Right renal cortex interstitium (tissue), 3 donors: ENCODE measurements around the gene STK32C. TPM values are rescaled to one million over a fixed set of nuclear protein-coding genes. Genes with fewer than 3 reads are reported as not detected.

Experiments used
- DNase-seq, 3 donors: peaks; one replicate each; pipeline ENCODE4 v3.0.0-alpha.2; 2013; ENCODE audit warnings: low read depth in 3 of 3, low spot score in 2 of 3
- polyA plus RNA-seq, 3 donors: library from polyadenylated mRNA; unstranded; fragments of 120-200 nt; gene quantifications; one replicate each; pipeline ENCODE4 v1.2.1, GENCODE V29; 2013; ENCODE audit not compliant: insufficient read length in 3 of 3

The STK32C gene
- polyA plus RNA-seq, 3 donors, result 11.3 to 13.5 (median 11.7) TPM

DNA sequence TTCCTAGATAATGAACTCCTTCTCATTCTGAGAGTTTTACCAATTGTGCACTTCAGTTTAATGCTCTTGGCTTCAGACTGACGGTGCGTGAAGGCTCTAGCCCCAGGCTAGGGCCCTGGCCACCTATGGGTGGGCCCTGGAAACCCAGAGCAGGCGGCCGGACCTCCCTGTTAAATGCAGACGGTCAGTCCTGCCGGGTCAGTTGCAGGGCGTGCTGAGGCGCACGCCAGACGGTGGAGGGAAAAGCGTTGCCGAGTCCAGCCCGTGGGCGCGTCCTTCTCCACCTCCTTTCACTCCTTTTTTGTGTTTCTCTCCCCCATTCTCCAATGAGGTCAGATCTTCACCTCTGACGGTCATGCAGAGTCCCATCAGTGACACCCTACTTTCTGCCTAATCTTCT is 118.7 kb downstream of the STK32C start:
- DNase-seq, result no peak

DNA sequence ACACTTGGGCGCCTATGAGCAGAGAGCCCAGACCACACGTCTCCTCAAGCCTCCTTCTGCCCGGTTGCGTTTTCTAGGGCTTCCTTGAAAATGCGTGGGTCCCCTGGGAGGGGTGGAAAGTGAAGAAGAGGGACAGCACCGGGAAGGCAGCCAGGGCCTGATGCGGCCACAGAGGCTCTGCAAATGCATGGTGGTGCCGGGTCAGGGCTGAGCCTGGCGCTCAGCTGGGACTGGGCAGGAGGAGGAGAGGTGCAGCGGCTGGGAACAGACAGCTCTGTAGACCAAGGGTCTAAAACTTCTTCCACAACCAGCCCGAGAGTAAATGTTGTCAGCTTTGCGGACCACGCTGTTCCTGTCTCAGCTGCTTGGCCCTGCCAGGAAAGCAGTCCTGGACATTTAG is 119.4 kb downstream of the STK32C start:
- DNase-seq, result no peak

DNA sequence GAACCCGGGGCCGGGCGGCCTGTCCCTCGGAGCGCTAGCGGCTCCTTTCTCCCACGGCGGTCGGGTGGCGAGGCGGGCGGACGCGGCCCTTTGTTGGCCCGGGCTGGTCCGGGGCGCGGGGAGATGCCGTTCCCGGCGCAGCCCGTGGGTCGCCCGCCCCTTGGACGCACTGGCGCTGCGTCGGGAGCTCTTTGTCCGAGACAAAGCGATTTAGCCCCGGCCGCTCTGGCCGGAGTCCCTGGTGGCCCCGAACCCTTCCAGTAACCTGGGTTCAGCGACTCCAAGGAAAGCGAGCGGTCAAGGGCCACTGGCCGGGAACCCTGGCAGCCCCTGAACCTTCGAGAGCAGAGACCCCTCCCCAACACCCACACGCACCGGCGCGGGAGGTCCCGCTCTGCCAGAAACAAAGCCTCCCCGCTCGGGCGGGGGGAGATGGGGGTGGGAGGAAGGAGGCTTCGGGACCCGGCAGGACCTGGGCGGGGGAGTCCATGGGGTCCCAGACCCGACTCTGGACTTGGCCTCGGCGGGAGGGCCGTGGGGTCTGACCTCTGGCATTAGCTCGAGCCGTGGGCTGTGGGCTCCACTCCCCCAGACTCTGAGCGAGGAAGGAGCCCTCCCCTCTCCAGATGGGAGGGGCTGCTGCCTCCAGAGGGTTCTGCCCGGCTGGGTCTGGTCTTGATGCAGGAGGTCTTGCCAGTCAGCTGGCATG is 120.2 kb downstream of the STK32C start:
- no peak for DNase-seq

DNA sequence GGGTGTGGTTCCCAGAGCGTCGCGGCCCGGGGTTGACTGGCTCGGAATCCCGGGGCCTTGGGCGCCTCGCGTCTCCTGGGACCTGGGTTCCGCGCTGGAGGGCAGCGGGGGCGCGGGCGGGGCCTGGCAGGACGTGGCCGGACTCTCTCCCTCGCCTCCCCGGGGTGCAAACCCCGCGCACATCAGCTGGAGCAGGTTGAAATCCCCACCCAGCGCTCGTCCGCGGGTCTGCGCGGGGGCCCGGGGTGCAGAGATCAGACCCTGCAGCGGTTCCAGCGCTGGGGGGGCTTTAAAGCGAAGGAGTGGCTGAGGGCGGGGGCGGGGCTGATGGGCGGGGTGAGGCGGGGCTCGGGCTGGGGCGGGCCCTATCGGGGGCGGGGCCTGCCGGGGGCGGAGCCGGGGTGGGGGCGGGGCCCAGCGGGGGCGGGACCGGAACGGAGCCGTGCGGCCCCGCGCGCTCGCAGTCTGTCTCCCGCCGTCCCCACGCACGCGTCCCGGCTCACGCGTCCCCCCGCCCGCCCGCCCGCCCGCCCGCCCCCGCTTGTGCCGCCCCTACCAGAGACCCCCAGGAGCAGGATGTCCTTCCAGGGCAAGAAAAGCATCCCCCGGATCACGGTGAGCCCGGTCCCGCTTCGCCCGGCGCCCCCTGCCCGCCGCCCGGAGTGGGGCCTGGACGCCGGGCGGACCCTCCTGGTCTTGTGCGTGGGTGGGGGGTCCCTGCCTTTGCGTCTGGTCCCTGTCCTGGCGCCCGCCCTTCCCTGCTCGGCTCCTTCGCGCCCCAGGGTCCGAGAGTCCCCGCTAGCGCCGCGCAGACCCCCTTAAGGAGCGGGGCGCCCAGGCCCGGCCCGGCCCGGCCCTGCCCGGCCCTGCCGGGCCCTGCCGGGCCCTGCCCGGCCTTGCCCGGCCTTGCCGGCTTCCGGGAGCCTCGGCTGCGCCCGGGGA is 121.0 kb downstream of the STK32C start, which contains the start of gene DPYSL4:
Gene DPYSL4 (plus strand): TSS at position 461 of the 942 bp plus-strand sequence. CDS start 116 bp downstream, at position 577.
- no peak for DNase-seq

DNA sequence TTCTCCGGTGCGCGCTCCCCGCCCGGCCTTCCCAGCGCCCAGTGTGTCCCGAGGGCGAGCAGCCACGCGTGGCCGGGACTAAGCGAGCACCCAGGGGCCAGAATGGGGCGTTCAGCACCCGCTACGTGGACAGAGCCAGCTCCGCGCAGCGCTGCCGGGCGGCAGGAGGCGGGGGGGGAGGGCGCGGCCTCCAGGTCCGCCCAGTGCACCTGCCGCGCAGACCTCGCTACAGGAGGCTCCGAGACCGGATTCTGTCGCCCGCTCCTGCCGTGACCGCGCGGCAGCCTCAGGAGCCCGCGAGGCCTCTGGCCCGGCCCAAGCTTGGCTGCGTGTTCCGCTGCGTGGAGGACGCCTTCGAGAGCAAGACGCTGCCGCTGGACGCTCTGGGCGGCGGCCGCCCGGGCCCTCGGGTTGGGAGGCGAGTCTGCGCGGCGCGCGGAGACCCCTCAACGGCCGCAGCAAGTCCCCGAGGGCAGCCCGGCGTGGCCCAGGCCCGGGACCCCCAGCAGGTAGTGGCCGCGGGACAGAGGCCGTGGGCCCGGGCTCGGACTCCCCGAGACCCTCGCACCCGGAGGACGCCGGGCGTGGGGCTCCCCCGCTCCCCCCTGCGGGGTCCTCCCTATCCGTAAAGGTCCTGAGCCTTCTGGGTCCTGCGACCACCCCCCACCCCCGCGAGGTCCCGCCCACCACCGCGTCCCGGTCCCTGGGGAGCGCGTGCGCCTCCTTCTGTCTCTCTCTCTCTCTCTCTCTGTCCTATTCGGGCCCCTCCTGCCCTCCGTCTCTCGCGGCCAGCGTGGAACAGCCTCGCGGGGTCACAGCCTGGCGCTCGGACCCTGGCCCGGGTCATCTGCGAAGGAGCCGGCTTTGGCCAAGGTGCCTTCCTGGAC is 121.9 kb downstream of the STK32C start:
- DNase-seq, result no peak

DNA sequence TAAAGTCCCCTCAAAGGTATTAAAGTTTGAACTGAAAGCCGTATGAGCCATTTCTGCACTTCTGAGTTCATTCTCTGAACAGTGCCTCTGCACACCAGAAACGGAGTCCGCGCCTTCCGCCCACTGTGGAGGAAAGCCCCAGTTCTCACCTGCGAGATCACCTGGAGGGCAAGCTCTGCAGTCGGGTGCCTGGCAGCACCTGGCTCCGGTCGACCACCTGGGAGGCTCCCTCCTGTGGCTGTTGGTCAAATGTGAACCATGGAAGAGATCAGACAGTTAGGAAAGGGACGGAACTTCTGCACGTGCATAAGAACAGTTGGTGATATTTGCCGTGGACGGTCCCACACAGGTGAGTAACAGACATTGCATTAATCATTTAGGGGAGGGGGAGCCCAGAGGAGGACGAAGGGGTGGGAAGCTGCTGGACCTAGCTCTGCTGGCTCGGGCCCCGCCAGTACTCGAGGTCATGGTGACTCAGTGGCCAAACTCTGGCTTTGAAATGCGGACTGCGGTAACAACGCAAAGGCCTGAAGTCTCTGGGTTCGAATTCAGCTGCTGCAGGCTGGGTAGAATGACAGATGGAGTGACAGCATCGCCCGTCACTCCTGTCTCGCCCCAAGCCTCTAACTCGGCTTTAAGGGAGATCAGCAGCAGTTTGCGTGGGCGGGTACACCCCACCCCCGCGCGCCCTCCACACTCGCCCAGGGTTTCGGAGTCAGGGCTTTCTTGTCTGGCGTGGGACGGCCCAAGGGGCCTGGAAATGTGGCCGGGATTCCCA is 122.7 kb downstream of the STK32C start:
- DNase-seq, result no peak

DNA sequence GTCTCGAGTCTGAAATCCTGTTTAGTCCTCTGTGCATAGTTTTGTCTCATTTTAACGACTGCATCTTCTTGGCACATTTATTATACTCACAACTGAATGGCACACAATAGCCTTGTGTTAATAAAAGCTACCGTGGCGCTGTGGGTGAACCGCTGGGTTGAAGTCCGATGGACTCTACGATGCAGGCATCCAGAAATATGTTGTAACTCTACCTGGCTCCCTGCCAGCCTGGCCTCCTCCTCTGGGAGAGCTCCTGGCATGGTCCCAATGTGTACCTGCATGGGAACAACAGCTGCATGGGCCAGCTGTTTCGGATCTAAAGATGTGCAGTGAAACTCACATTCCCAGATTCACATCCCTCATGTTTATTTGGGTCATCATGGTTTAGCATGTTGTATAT is 124.7 kb downstream of the STK32C start:
- no peak for DNase-seq

DNA sequence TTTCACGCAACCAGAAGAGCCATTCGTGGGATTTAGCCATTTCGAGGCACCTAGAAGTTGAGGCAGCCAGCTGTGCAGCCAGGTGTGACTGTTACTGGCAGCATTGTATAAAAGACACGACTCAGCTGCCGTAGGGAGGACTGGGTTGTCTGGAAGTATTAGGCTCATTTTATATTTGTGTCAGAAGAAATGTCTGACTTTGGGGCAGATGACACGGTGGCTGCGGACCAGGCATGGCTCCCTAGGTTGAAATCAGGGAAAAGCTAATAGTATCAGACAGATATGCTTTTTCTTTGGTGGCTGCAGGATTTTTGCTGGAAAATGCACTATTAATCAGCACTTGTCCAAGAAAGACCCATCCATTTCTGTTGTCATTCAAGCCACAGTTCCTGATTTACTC is 125.2 kb downstream of the STK32C start:
- DNase-seq, result no peak

DNA sequence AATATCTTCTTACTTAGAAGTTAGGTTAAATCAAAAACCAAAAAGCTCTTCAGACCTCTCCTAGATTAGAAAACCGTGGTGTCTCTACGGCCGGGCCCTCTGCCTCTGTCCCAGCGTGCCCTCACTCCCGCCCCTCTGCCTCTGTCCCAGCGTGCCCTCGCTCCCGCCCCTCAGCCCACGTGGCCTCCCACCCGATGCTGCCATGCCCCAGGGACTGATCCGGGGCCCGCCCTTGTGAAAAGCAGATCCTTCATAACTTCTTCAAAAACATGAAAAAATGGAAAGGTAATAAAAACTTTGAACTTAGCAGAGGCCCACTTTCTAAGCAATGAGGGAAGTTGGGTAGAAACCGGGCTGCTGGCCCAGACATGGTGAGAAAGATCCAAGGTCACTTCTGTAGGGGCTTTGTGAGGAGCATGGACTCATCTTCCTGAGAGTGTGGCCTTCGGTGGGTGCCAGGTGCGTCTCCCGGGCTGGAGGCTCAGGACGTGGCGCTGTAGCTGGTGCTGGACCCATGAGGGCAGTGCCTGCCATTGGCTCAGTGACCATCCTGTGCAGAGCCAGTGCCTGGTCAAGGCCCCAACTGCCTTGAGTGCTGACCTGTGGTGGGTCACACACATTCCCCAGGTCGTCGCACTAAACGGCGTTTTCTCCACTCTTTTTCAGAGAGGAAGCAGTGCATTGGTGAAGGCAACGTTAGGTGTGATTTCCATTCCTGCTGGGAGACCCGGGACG is 125.9 kb downstream of the STK32C start:
- no peak for DNase-seq

DNA sequence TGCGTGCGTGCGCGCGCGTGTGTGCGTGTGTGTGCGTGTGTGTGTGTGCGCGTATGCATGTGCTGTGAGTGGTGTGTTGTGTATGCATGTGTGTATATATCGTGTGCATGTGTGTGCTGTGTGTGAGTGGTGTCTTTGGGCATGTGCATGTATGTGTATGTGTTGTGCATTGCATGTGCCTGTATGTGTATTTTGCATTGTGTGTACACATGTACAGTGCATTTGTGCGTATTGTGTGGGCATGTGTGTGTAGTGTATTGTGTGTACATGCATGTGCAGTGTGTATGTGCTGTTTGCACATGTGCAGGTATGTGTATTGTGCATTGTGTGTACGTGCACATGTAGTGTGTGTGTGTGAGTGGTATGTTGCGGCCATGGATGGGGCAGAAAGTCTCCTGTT is 127.0 kb downstream of the STK32C start:
- no peak for DNase-seq

DNA sequence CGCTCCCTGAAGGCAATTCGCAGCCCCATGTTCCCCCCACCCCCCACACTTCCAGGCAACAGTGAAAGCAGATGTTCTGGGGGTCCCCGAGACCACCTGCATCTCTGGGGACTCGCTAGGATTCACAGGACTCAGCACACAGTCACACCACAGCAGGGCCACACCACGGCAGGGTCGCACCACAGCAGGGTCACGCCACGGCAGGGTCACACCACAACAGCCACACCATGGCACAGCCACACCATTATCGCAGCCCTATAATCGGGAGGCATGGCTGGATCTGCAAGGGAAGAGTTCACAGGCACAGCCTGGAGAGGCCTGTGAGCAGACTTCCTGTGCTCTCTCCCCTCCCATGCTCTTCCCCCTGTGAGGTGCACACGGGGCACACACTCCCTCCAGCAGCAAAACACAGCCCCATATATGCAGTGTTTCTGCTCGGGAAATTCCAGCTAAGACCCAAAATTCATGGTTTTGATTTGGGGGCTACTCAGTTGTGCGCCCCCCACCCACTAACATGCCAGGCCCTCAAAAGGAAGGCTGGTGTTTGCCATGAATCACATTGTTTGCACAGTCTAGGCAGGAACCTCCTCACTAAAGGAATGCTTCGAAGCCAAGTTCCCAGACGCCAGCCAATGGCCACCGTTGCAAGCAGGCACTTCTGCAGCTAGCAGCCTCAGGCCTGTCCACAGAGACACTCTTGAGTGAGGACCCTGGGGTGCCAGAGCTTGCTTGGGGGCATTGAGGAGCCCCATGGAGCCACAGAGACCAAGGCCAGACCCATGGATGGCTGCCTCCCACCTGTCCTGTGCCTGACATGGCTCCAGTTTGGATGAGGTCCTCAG is 128.0 kb downstream of the STK32C start:
- no peak for DNase-seq

DNA sequence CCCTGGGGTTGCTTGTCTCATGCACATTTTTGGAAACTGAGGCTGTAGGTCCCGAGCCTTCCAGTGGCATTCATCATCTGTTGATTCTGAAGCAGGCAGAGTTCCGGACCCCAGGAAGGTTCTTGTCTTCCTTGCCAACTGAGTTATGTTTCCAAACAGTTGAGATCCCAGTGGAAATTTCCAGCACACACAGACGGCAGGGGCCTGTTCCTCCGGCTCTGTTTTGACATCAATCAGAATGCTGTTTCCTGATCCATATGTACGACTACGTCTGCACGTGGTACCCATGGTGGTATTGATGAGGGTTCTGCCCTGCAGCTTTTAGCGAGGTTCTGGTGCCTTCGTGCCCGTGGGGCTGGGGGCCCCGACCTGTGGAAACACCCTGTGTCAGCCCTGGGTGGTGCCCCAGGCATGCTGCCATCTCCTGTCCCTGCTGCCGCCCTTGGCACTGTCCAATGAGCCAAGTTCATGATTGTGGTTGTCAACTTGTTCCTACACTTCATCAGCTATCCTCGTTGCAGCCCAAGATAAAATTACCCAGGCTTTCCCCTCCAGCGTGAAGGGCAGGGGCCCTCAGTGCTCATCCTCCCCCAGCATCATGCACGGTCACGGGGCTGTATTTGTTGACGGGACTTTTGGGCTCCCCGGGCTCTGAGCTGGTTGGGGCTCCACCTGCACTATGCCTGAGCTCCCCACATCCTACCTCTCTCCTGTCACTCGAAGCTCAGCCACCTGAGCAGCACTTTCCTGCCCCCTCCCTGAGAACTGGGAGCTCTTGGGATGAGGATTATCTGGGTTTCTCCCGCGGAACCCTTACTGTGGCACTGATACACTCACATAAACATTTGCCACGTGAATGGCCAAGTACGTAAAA is 128.8 kb downstream of the STK32C start:
- no peak for DNase-seq

DNA sequence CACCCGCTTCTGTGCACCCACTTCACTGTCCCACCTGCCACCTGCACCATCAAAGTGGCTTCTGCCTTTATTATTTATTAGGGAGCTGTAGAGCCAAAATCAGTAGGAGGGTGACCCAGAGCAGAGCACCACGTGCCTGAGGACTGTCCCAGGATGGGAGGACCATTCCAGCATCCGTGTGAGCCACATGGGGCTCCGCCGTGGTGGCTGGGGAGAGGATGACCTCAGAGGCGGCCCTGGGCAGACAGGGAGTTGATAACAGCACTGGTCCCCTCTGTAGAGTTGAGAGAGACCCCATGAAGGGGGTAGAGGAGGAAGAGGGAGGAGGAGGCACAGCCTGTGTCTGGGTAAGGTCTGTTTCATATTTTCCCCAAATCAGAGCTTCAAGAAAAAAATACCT is 129.7 kb downstream of the STK32C start:
- DNase-seq, result no peak

DNA sequence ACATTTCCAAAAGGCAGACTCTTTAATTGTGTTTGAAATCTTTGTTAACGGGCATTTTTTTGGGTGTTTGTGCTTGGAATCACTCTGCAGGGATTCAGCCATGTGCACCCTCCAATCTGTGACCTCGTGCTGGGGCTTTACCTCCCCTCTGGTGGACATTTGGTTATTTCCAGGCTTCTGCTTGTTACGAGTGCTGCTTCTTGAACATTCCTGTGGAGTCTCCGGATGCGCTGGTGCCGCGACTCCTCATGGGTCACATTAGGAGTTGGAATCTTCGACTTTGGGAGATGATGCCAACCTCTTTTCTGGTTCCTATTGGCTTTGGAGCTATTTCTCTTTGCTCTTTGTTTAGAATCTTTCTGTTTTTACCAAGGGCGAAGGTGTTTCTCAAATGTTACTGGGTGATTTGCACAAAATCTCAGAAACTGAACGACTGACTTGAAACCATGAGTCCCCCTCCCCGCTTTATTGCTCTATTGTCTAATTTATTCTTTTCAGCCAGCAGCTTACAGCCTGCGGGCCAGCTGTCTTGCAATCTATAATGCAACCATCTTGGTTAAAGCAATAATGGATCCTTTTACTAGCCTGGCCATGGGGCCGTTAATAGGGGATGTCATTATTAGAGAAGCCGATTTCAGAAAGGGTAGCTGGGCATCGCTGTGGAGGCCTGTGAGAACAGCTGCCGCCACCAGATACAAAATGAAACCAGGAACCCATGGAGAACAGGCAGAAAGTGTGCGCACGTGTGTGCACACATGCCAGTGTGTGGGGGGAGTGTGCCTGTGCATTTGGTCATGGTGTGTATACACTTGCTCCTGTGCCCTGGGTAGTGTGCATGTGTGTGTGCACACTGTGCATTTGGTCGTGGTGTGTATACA is 130.9 kb downstream of the STK32C start:
- no peak for DNase-seq

DNA sequence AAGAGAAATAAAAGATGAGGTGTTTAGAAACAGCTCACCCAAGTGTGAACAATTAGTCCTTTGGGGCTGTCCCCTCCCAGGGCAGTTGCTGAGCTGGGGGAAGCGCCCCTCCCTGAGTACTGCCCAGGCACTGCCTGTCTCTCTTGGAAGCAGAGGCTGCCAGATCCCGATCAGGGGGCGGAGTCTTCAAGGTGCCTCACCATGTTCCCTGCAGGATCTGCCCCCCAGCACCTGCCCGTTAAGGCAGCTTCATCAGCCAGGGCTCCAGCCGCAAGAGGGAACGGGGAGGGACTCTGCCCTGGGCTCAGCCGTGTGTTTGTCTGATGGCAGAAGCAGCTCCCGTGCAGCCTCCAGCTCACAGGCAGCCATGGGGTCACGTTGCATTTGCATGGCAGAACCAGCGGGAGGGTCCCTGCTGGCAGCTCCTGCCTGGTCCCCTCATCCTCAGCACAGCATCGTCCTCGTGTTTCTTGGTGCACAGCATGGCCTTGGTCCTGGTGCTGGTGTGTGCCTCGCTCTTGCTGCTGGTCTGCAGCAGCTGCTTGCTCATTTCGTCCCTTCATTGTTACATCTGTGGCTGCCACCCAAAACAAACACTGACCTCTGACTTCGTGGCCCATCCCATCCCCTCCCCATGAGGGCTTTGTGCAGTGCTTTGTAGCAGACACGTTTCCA is 131.7 kb downstream of the STK32C start:
- DNase-seq, result no peak

DNA sequence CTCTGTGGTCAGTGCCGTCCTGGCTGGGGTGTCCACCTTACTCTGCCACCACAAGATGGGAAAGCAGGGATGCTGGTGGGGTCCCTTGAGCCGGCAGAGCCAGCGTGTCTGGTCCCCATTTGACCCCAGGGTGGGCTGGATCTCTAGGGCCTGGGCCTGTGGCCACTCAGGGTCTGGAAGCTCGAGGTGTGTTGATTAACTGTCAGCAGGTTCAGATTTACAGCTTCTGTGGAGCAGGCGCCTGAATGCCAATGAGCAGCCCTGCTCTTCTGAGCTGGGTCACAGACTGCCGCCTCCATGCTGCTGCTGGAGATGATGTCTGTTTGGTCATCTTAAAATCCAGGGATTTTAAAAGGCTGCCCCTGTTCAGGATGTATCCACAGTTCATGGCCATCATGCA is 132.3 kb downstream of the STK32C start:
- no peak for DNase-seq
